GM18502 (cell line): ENCODE results near the gene SLC22A5.

Experiments used
- ATAC-seq: cut with Tn5 transposase; IDR thresholded peaks from one replicate; pipeline ENCODE4 v1.9.1; 2021; ENCODE audit warnings: mild to moderate bottlenecking; ENCODE audit not compliant: unreplicated experiment, poor library complexity

SLC22A5 gene

DNA sequence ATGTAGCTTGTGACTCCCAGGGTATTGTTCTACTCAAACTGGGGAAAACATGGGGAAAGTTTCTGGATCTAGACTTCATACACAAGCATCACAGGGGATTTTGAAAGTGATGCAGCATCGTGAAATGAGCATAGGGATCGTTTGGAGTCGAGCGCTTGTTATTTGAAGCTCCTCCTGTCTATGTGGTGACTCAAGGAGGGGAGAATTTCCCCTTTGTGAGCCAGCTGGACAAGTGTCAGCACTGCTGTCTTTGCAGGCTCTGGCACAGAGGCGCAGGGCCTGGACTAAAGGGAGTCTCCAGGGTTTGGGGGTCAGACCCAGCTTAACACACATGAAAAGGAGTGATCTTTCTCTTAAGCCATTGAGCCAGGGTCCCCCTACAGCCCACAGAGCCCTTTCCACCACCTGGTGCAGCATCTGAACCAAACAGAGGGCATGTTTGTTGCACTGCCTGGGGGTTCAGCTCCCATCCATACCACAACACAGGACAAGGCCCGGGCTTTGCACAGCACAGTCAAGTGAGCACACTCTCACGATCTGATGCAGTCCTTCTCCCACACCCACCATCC lies 70.1 kb downstream of the SLC22A5 start:
- no peak for ATAC-seq

DNA sequence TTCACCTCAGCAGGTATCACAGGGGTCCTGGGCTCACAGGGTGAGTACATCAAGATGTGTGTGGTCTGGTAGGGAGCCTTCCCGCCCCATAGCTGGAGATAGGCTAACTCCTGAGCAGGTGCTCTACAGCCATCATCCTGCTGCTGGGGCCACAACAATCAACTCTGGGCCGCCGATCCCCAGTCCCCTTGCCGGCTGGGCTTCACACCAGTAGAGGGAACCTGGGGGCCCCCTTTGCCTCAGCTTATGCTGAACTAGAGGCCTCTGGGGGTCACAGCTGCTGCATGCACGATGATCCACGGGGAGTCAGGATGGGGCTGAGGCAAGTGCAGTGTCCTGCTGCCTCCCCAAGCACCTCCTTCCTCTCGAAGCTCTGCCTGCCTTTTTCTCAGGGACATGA lies 74.6 kb downstream of the SLC22A5 start:
- ATAC-seq, result no peak
